AG04449 (cell line): ENCODE results near the gene JPH4.
"Not testable (repeated sequence)": the region's sequence is repeated elsewhere in the genome, so short reads cannot be mapped to it uniquely, and the experiment has no call there.

Experiments used
- CTCF ChIA-PET: fragments of 350-600 bp; formaldehyde crosslinking; extraction: SDS; loops from one replicate; lab custom pipeline; 2021; ENCODE audit warnings: antibody characterized with exemption; lab: Yijun Ruan, JAX
- POLR2A ChIA-PET: fragments of 400-600, 350-600 bp; formaldehyde crosslinking; extraction: SDS; loops from one replicate; lab custom pipeline; 2020; ENCODE audit warnings: antibody characterized with exemption, inconsistent platforms; lab: Yijun Ruan, JAX
- DNase-seq: peaks from one replicate; pipeline ENCODE4 v3.0.0-alpha.2; 2010; ENCODE audit warnings: low read depth, low spot score
- H3K4me3 ChIP-seq: 2 replicates; pipeline ENCODE4 v1.5.1; 2011; ENCODE audit warnings: low read depth, mild to moderate bottlenecking, control low read depth, low read length
- CTCF ChIP-seq: IDR thresholded peaks from one replicate; pipeline ENCODE4 v1.5.1; 2011; ENCODE audit warnings: mild to moderate bottlenecking, moderate library complexity, low read length, control low read depth, inconsistent platforms; ENCODE audit not compliant: insufficient read depth; ENCODE audit errors: missing control alignments

The JPH4 gene

GRCh38 chr14:23538785-23539184, 39.8 kb downstream of the JPH4 start:
- no peak for TF ChIP-seq CTCF
- POLR2A ChIA-PET: interaction anchor here (1.0 to 1.1 kb wide), 2 partner anchors 17 to 156 kb away, joined by 3 read pairs; no protein-coding TSS in a partner anchor
- DNase-seq: no peak
- CTCF ChIA-PET: interaction anchor here (0.8 to 7.3 kb wide), 11 partner anchors 9 to 68 kb away, joined by 3 to 72 read pairs (median 11); partner anchors contain the start of genes AP1G2, THTPA and ZFHX2
- H3K4me3 ChIP-seq: no peak overlapping the region

GRCh38 chr14:23538050-23538718, 40.4 kb downstream of the JPH4 start:
- H3K4me3 ChIP-seq: no peak overlapping the region
- POLR2A ChIA-PET: interaction anchor here (1.0 kb wide), 1 partner anchor 156 kb away, joined by 3 read pairs; no protein-coding TSS in a partner anchor
- no peak for DNase-seq
- no peak for TF ChIP-seq CTCF
- CTCF ChIA-PET: interaction anchor here (0.8 to 7.3 kb wide), 10 partner anchors 9 to 209 kb away, joined by 3 to 72 read pairs (median 12); partner anchors contain the start of genes AP1G2, THTPA and ZFHX2

- POLR2A ChIA-PET: no interaction called here
- no peak for DNase-seq
- H3K4me3 ChIP-seq: no peak overlapping the region
- CTCF ChIA-PET: interaction anchor here (0.7 to 7.3 kb wide), 7 partner anchors 8 to 208 kb away, joined by 3 to 72 read pairs (median 14); no protein-coding TSS in a partner anchor
- no peak for TF ChIP-seq CTCF
Observed at GRCh38 chr14:23537351-23538049, 41.1 kb downstream of the JPH4 start.

- H3K4me3 ChIP-seq, DNase-seq, POLR2A ChIA-PET: not testable (repeated sequence)
- CTCF ChIA-PET: interaction anchor here (0.7 to 7.3 kb wide), 3 partner anchors 22 to 59 kb away, joined by 3 to 72 read pairs (median 49); no protein-coding TSS in a partner anchor
Observed at GRCh38 chr14:23536906-23537305, 41.7 kb downstream of the JPH4 start.

GRCh38 chr14:23536494-23536893, 42.1 kb downstream of the JPH4 start:
- TF ChIP-seq CTCF: no peak
- ChIA-PET POLR2A (no interaction called here), CTCF (interaction anchor here (0.7 to 7.3 kb wide), 3 partner anchors 22 to 59 kb away, joined by 3 to 72 read pairs (median 49); no protein-coding TSS in a partner anchor)
- no peak overlapping the region for H3K4me3 ChIP-seq
- no peak for DNase-seq

GRCh38 chr14:23535943-23536342, 42.6 kb downstream of the JPH4 start:
- H3K4me3 ChIP-seq: no peak overlapping the region
- ChIA-PET POLR2A (no interaction called here), CTCF (interaction anchor here (5.2 kb wide), 1 partner anchor 23 kb away, joined by 49 read pairs; no protein-coding TSS in a partner anchor)
- TF ChIP-seq CTCF: no peak
- no peak for DNase-seq
